ENCODE results near the gene PHACTR1. TPM values are rescaled to one million over a fixed set of nuclear protein-coding genes. Genes with fewer than 3 reads are reported as not detected.

The PHACTR1 gene
- total and polyA plus RNA-seq, 4 donors = 0.31 to 1.5 (median 0.79) TPM

- DNase-seq (ENCODE audit: low spot score) = no peak
- 88% methylated on average over 9 of the region's 9 CpGs for WGBS
- peaks cover 0 to under 1% (median 0%) of the 10 kb centered on the region in 4 donors for H3K9me3 ChIP-seq (ENCODE audit: control insufficient read depth in 4 of 4, low read length in 3 of 4)
- no peak overlapping the region for H3K27ac ChIP-seq (ENCODE audit: low read depth in 1 of 2, low read length in 2 of 2)
- H3K4me3 ChIP-seq (ENCODE audit: low read depth in 1 of 3, low read length in 3 of 3) = no peak overlapping the region
- no peaks in the 10 kb centered on the region for H3K36me3 ChIP-seq (ENCODE audit: control insufficient read depth in 4 of 4, insufficient read depth in 3 of 4, low read depth in 1 of 4, low read length in 3 of 4)
- no peaks in the 10 kb centered on the region for H3K27me3 ChIP-seq (ENCODE audit: control insufficient read depth in 4 of 4, insufficient read depth in 4 of 4, low read length in 3 of 4)
- no peaks in the 10 kb centered on the region for H3K4me1 ChIP-seq (ENCODE audit: control insufficient read depth in 4 of 4, insufficient read depth in 4 of 4, low read length in 3 of 4)
- TF ChIP-seq SP1 (IDR thresholded peaks at IDR 0.05) (no peak), ATF3 (IDR thresholded peaks at IDR 0.05) (no peak), FOXA1 (IDR thresholded peaks at IDR 0.05) (no peak), TAF1 (conservative IDR thresholded peaks at IDR 0.05) (no peak), NR2F2 (IDR thresholded peaks at IDR 0.05) (no peak), HNF4A (conservative IDR thresholded peaks at IDR 0.05) (no peak), EGR1 (IDR thresholded peaks at IDR 0.05; ENCODE audit: low read depth in 2 of 2) (no peak), GABPA (IDR thresholded peaks at IDR 0.05 in 1 of 2, conservative IDR thresholded peaks at IDR 0.05 in 1 of 2) (no peak), JUND (IDR thresholded peaks at IDR 0.05) (no peak), RAD21 (IDR thresholded peaks at IDR 0.05) (no peak), FOXA2 (IDR thresholded peaks at IDR 0.05) (no peak), HNF4G (IDR thresholded peaks at IDR 0.05) (no peak), RXRA (IDR thresholded peaks at IDR 0.05) (no peak), YY1 (IDR thresholded peaks at IDR 0.05) (no peak)
- TF ChIP-seq, protein P1, sequence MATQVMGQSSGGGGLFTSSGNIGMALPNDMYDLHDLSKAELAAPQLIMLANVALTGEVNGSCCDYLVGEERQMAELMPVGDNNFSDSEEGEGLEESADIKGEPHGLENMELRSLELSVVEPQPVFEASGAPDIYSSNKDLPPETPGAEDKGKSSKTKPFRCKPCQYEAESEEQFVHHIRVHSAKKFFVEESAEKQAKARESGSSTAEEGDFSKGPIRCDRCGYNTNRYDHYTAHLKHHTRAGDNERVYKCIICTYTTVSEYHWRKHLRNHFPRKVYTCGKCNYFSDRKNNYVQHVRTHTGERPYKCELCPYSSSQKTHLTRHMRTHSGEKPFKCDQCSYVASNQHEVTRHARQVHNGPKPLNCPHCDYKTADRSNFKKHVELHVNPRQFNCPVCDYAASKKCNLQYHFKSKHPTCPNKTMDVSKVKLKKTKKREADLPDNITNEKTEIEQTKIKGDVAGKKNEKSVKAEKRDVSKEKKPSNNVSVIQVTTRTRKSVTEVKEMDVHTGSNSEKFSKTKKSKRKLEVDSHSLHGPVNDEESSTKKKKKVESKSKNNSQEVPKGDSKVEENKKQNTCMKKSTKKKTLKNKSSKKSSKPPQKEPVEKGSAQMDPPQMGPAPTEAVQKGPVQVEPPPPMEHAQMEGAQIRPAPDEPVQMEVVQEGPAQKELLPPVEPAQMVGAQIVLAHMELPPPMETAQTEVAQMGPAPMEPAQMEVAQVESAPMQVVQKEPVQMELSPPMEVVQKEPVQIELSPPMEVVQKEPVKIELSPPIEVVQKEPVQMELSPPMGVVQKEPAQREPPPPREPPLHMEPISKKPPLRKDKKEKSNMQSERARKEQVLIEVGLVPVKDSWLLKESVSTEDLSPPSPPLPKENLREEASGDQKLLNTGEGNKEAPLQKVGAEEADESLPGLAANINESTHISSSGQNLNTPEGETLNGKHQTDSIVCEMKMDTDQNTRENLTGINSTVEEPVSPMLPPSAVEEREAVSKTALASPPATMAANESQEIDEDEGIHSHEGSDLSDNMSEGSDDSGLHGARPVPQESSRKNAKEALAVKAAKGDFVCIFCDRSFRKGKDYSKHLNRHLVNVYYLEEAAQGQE (IDR thresholded peaks at IDR 0.05) = no peak
- TF ChIP-seq, protein P2, sequence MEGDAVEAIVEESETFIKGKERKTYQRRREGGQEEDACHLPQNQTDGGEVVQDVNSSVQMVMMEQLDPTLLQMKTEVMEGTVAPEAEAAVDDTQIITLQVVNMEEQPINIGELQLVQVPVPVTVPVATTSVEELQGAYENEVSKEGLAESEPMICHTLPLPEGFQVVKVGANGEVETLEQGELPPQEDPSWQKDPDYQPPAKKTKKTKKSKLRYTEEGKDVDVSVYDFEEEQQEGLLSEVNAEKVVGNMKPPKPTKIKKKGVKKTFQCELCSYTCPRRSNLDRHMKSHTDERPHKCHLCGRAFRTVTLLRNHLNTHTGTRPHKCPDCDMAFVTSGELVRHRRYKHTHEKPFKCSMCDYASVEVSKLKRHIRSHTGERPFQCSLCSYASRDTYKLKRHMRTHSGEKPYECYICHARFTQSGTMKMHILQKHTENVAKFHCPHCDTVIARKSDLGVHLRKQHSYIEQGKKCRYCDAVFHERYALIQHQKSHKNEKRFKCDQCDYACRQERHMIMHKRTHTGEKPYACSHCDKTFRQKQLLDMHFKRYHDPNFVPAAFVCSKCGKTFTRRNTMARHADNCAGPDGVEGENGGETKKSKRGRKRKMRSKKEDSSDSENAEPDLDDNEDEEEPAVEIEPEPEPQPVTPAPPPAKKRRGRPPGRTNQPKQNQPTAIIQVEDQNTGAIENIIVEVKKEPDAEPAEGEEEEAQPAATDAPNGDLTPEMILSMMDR (IDR thresholded peaks at IDR 0.05; ENCODE audit: low read depth, low read length, missing input control) = no peak
- TF ChIP-seq, protein P3, sequence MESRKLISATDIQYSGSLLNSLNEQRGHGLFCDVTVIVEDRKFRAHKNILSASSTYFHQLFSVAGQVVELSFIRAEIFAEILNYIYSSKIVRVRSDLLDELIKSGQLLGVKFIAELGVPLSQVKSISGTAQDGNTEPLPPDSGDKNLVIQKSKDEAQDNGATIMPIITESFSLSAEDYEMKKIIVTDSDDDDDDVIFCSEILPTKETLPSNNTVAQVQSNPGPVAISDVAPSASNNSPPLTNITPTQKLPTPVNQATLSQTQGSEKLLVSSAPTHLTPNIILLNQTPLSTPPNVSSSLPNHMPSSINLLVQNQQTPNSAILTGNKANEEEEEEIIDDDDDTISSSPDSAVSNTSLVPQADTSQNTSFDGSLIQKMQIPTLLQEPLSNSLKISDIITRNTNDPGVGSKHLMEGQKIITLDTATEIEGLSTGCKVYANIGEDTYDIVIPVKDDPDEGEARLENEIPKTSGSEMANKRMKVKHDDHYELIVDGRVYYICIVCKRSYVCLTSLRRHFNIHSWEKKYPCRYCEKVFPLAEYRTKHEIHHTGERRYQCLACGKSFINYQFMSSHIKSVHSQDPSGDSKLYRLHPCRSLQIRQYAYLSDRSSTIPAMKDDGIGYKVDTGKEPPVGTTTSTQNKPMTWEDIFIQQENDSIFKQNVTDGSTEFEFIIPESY (IDR thresholded peaks at IDR 0.05) = no peak
- TF ChIP-seq, protein P4, sequence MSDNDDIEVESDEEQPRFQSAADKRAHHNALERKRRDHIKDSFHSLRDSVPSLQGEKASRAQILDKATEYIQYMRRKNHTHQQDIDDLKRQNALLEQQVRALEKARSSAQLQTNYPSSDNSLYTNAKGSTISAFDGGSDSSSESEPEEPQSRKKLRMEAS (IDR thresholded peaks at IDR 0.05) = no peak
- no peak overlapping the region for H3K9ac ChIP-seq (ENCODE audit: low read depth in 1 of 2, low read length in 2 of 2)
Measured at GRCh38 chr6:13281686-13282085, 565.1 kb downstream of the PHACTR1 start.

Data from liver (tissue), 9 donors.